CD14-positive monocyte (primary cell): ENCODE data around the gene KCNH1. TPM values are rescaled to one million over a fixed set of nuclear protein-coding genes. Genes with fewer than 3 reads are reported as not detected.

Experiments
- DNase-seq, 3 donors: peaks; one replicate each; pipeline ENCODE4 v3.0.0-alpha.2; 2011 to 2022
- H2AFZ ChIP-seq: 2 replicates; pipeline ENCODE4 v1.6.0; 2012; ENCODE audit warnings: mild to moderate bottlenecking, low read depth, low read length, inconsistent platforms; ENCODE audit not compliant: insufficient read depth, poor library complexity, severe bottlenecking
- H3K27ac ChIP-seq, 2 donors: 1 replicate in 1 of 2; 2 replicates in 1 of 2; pipeline ENCODE4 v1.5.1; 2012 to 2013; ENCODE audit warnings: low read length in 2 of 2, control low read depth in 1 of 2, inconsistent platforms in 1 of 2, low read depth in 1 of 2, mild to moderate bottlenecking in 1 of 2
- H3K27me3 ChIP-seq, 2 donors: one replicate each; pipeline versions ENCODE4 v1.6.0 to v1.6.1; 2011 to 2013; ENCODE audit warnings: low read length in 2 of 2; ENCODE audit not compliant: control insufficient read depth in 2 of 2, insufficient read depth in 2 of 2
- H3K36me3 ChIP-seq, 2 donors: replicated peaks in 1 of 2; 1 replicate in 1 of 2; 2 replicates in 1 of 2; pipeline versions ENCODE4 v1.5.1 to v1.6.1; 2012 to 2013; ENCODE audit warnings: low read length in 2 of 2, control low read depth in 1 of 2, inconsistent platforms in 1 of 2, mild to moderate bottlenecking in 1 of 2; ENCODE audit not compliant: insufficient read depth in 2 of 2, control insufficient read depth in 1 of 2
- H3K4me1 ChIP-seq, 2 donors: 1 replicate in 1 of 2; 2 replicates in 1 of 2; pipeline versions ENCODE4 v1.5.1 to v1.6.1; 2012 to 2013; ENCODE audit warnings: low read length in 2 of 2, control low read depth in 1 of 2, inconsistent platforms in 1 of 2, mild to moderate bottlenecking in 1 of 2, moderate library complexity in 1 of 2; ENCODE audit not compliant: insufficient read depth in 2 of 2, control insufficient read depth in 1 of 2
- H3K4me2 ChIP-seq: replicated peaks from 2 replicates; pipeline ENCODE3; 2012; ENCODE audit warnings: low read length, moderate library complexity, mild to moderate bottlenecking; ENCODE audit not compliant: poor library complexity, severe bottlenecking; ENCODE audit errors: extremely low read depth
- H3K4me3 ChIP-seq, 3 experiments: fragments of 200-600 bp in 1 of 3; sonication (generic) in 1 of 3; replicated peaks in 1 of 3; 1 replicate in 2 of 3; 2 replicates in 1 of 3; pipeline ENCODE4 v1.5.1; 2011 to 2013; ENCODE audit warnings: low read length in 3 of 3, mild to moderate bottlenecking in 3 of 3, control low read depth in 2 of 3, low read depth in 2 of 3, inconsistent platforms in 1 of 3, moderate library complexity in 1 of 3
- H3K79me2 ChIP-seq: 2 replicates; pipeline ENCODE4 v1.6.0; 2012; ENCODE audit warnings: mild to moderate bottlenecking, control low read depth, inconsistent platforms, low read length, moderate library complexity; ENCODE audit not compliant: insufficient read depth
- H3K9ac ChIP-seq: 2 replicates; pipeline ENCODE4 v1.6.0; 2017; ENCODE audit warnings: low read length, mild to moderate bottlenecking; ENCODE audit not compliant: insufficient read depth, poor library complexity, severe bottlenecking
- H3K9me3 ChIP-seq, 2 donors: replicated peaks in 1 of 2; 1 replicate in 1 of 2; 2 replicates in 1 of 2; pipeline versions ENCODE4 v1.5.1 to v1.6.1; 2012 to 2013; ENCODE audit warnings: low read length in 2 of 2, control low read depth in 1 of 2; ENCODE audit not compliant: control insufficient read depth in 1 of 2, insufficient read depth in 1 of 2
- H4K20me1 ChIP-seq: 2 replicates; pipeline ENCODE4 v1.6.0; 2012; ENCODE audit warnings: mild to moderate bottlenecking, low read length, control low read depth, moderate library complexity; ENCODE audit not compliant: insufficient read depth
- H3K27ac Mint-ChIP-seq, 7 donors: one replicate each; pipeline ENCODE4 v1.8.0; 2020; ENCODE audit warnings: mild to moderate bottlenecking in 7 of 7, mixed read lengths in 7 of 7, moderate library complexity in 6 of 7, inconsistent platforms in 2 of 7
- H3K27me3 Mint-ChIP-seq, 3 donors: one replicate each; pipeline ENCODE4 v1.8.0; 2021 to 2022; ENCODE audit warnings: low read depth in 3 of 3, mild to moderate bottlenecking in 3 of 3, mixed read lengths in 3 of 3, moderate library complexity in 3 of 3, inconsistent platforms in 1 of 3
- H3K36me3 Mint-ChIP-seq, 2 donors: one replicate each; pipeline ENCODE4 v1.8.0; 2020; ENCODE audit warnings: mixed read lengths in 2 of 2, inconsistent platforms in 1 of 2, mild to moderate bottlenecking in 1 of 2
- H3K4me1 Mint-ChIP-seq: one replicate; pipeline ENCODE4 v1.8.0; 2020; ENCODE audit warnings: mild to moderate bottlenecking, mixed read lengths
- H3K4me3 Mint-ChIP-seq, 2 donors: one replicate each; pipeline ENCODE4 v1.8.0; 2020; ENCODE audit warnings: mild to moderate bottlenecking in 2 of 2, mixed read lengths in 2 of 2, moderate library complexity in 1 of 2
- H3K9me3 Mint-ChIP-seq, 7 donors: one replicate each; pipeline ENCODE4 v1.8.0; 2020 to 2022; ENCODE audit warnings: mixed read lengths in 7 of 7, mild to moderate bottlenecking in 6 of 7, moderate library complexity in 6 of 7, inconsistent platforms in 2 of 7
- WGBS: methylation state at CpG from one replicate; pipeline ENCODE4 v1.1.5; 2013; ENCODE audit warnings: missing lambda C conversion rate; ENCODE audit not compliant: insufficient coverage; 5-methylcytosine and 5-hydroxymethylcytosine counted together
- intact Hi-C, 2 donors: fragments of 100-400 bp; cut with micrococcal nuclease; formaldehyde crosslinking; loops; one replicate each; pipeline versions ENCODE4 v1.15.0 to v1.15.1; 2023
- polyA plus RNA-seq, 3 donors: library from polyadenylated mRNA; depleted of rRNA in 1 of 3; unstranded in 2 of 3; stranded (reverse) in 1 of 3; fragments of 300-500 nt in 2 of 3; fragments of >200 nt in 1 of 3; fragmentation: Illumina TruSeq in 2 of 3; gene quantifications; 1 replicate in 2 of 3; 2 replicates in 1 of 3; pipeline ENCODE4 v1.2.3, GENCODE V29; 2012 to 2021
- TF ChIP-seq, protein P1 (sequence below): fragments of 200-600 bp; IDR thresholded peaks from one replicate; pipeline ENCODE4 v1.8.0; 2022; ENCODE audit warnings: antibody characterized with exemption, mild to moderate bottlenecking

Gene KCNH1
- polyA plus RNA-seq, 3 donors = not detected

DNA sequence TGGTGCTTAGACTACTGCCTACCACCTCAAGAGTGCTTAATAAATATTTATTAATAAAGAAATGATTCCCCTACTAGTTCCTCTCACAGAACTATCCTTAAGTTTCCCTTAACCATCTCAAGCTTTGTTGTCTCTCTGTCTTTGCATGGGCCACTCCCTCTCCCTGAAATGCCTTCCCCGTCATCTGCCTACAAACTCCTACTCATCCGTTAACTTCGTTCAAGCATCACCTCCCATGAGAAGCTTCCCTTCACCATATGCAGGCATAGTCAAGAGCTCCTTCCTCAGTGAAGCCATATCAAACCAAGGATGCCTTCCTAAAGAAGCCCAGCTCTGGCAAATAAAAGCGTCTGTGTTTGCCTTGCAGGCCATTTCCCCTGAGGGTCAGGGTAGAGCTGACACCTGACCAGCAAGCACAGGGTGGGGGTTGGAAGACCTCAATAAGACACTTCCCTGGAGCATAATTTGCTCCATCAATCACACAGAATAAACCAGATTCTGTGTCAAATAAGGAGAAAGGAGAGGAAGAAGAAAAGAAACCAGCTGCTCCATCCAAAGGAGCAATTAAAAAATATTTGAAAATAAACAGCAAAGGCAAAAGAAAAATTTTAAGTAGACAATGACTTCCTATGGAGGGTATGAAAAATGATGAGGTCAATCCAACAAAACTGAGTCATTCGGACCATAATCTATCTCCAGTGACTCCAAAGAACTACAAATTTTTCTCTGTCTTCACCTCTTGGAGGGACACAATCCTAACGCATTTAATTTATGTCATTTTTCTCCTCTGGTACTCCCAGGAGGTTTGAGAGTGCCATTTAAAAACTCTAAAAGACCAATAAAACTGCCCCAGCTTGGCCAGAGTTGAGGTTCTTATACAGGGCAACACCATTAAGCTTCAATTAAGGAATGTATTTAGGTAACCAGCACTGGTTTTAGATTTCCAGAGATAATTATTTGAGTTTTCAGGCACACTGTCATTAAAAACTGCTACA is 303.6 kb downstream of the KCNH1 start:
- Mint-ChIP-seq H3K27ac (no peak overlapping the region), H3K4me3 (no peak overlapping the region), H3K36me3 (no peaks in the 10 kb centered on the region), H3K9me3 (peaks cover 0 to 2% (median 0%) of the 10 kb centered on the region in 7 donors), H3K27me3 (peaks cover 0 to 1% (median 0%) of the 10 kb centered on the region in 3 donors), H3K4me1 (no peaks in the 10 kb centered on the region)
- DNase-seq = no peak
- H3K9ac ChIP-seq = no peak overlapping the region
- H3K27me3 ChIP-seq = no peaks in the 10 kb centered on the region
- TF ChIP-seq, protein P1, sequence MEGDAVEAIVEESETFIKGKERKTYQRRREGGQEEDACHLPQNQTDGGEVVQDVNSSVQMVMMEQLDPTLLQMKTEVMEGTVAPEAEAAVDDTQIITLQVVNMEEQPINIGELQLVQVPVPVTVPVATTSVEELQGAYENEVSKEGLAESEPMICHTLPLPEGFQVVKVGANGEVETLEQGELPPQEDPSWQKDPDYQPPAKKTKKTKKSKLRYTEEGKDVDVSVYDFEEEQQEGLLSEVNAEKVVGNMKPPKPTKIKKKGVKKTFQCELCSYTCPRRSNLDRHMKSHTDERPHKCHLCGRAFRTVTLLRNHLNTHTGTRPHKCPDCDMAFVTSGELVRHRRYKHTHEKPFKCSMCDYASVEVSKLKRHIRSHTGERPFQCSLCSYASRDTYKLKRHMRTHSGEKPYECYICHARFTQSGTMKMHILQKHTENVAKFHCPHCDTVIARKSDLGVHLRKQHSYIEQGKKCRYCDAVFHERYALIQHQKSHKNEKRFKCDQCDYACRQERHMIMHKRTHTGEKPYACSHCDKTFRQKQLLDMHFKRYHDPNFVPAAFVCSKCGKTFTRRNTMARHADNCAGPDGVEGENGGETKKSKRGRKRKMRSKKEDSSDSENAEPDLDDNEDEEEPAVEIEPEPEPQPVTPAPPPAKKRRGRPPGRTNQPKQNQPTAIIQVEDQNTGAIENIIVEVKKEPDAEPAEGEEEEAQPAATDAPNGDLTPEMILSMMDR = no peak
- H3K36me3 ChIP-seq = no peaks in the 10 kb centered on the region
- H2AFZ ChIP-seq = no peak overlapping the region
- H3K79me2 ChIP-seq = no peaks in the 10 kb centered on the region
- no peaks in the 10 kb centered on the region for H3K9me3 ChIP-seq
- intact Hi-C loops = no loop called here
- H3K4me1 ChIP-seq = no peaks in the 10 kb centered on the region
- H4K20me1 ChIP-seq = no peaks in the 10 kb centered on the region
- no peak overlapping the region for H3K4me2 ChIP-seq
- H3K27ac ChIP-seq = no peak overlapping the region
- 88% methylated on average over 3 of the region's 6 CpGs for WGBS
- no peak overlapping the region for H3K4me3 ChIP-seq

GRCh38 chr1:210828996-210829596 is 304.9 kb downstream of the KCNH1 start:
- H3K27me3 Mint-ChIP-seq = peaks cover 0 to 1% (median 0%) of the 10 kb centered on the region in 3 donors
- H3K36me3 Mint-ChIP-seq = no peaks in the 10 kb centered on the region
- Histone ChIP-seq H3K27me3 (no peaks in the 10 kb centered on the region), H3K9me3 (no peaks in the 10 kb centered on the region), H3K4me3 (no peak overlapping the region), H3K79me2 (no peaks in the 10 kb centered on the region), H3K4me1 (no peaks in the 10 kb centered on the region), H3K36me3 (no peaks in the 10 kb centered on the region), H3K9ac (no peak overlapping the region), H3K4me2 (no peak overlapping the region), H4K20me1 (no peaks in the 10 kb centered on the region), H3K27ac (no peak overlapping the region), H2AFZ (no peak overlapping the region)
- intact Hi-C loops = no loop called here
- H3K4me1 Mint-ChIP-seq = no peaks in the 10 kb centered on the region
- TF ChIP-seq, protein P1 = no peak
- no peak overlapping the region for H3K4me3 Mint-ChIP-seq
- 75% methylated on average over 4 of the region's 4 CpGs for WGBS
- peaks cover 0 to 2% (median 0%) of the 10 kb centered on the region in 7 donors for H3K9me3 Mint-ChIP-seq
- DNase-seq = no peak
- H3K27ac Mint-ChIP-seq = no peak overlapping the region
